ENCODE data around the gene KRT28. TPM values are rescaled to one million over a fixed set of nuclear protein-coding genes. Genes with fewer than 3 reads are reported as not detected.
A peak's percentile ranks its signal among the peaks of the same experiment; 100 is the strongest.

The KRT28 gene
- total RNA-seq, 3 donors from 2014 or later, result not detected

DNA sequence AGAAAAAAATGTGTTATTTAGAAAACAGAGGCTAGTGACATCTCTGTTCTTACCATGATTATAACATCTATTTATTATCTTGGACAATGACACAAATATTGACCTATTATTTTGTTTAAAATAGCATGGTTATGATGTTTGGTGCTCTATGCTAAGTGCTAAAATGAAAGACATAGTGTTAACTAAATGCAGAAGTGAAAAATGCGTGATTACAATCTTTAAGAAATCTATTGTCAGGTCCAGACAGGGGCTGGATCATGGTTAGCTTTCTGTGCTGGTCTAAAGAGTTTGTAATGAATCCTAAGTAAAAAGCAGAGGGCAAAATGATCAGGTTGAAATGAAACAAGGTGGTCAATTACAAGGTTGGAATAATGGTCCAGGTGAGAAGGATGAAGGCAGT is 622 bp upstream of the KRT28 start:
- no peak for ATAC-seq
- intact Hi-C loops (cut with DNase I, micrococcal nuclease), result loop anchor here in 1 of 2 donors (5.0 kb wide), 1 partner anchor 867 kb away; no protein-coding TSS in a partner anchor
- H3K4me1 ChIP-seq (ENCODE audit: low read depth), result no peaks in the 10 kb centered on the region
- no peak for DNase-seq
- no peak for TF ChIP-seq CTCF (IDR thresholded peaks at IDR 0.05)
- H3K36me3 ChIP-seq (ENCODE audit: low read depth), result no peaks in the 10 kb centered on the region
- H3K4me3 ChIP-seq, result no peak overlapping the region
- no peaks in the 10 kb centered on the region for H3K9me3 ChIP-seq

- H3K4me3 ChIP-seq, result no peak overlapping the region
- no peak for ATAC-seq
- no peaks in the 10 kb centered on the region for H3K36me3 ChIP-seq (ENCODE audit: low read depth)
- H3K9me3 ChIP-seq, result no peaks in the 10 kb centered on the region
- peak in 1 of 3 donors; percentile 51 for DNase-seq
- intact Hi-C loops (cut with DNase I, micrococcal nuclease), result no loop called here
- TF ChIP-seq CTCF (IDR thresholded peaks at IDR 0.05), result no peak
- no peaks in the 10 kb centered on the region for H3K4me1 ChIP-seq (ENCODE audit: low read depth)
These were observed 2.9 kb downstream of the KRT28 start for GRCh38 chr17:40796846-40797245.

DNA sequence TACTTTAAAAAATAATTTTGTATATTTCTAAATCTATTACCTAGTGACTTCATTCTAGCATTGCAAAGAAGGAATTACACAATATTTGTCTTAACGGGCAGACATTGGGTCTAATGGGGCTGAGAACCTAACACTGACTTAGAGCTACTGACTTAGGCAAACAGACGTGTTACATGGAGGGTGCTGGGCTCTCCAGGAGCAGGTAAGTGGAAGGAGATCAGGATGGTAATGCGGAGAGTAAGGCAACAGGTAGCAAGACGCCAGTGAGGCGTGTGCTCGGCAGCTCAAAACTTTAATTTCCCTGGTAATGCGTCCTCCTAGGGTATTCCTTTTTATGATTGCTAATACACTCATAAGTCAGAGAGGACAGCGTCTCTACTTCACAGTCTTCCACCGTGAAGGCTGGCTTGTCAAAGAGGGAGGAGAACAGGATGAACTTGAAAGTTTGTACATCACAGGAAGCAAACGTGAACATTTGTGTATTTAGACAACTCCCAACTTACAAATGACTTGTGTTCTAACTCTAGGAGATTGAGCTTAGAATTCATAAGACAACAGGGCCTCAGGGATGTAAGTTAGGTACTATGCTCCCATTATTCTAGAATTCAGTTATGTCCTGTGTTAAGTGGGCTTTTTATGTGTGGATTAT is 4.6 kb downstream of the KRT28 start:
- Histone ChIP-seq H3K9me3 (no peaks in the 10 kb centered on the region), H3K4me3 (no peak overlapping the region), H3K4me1 (ENCODE audit: low read depth) (no peaks in the 10 kb centered on the region), H3K36me3 (ENCODE audit: low read depth) (no peaks in the 10 kb centered on the region)
- TF ChIP-seq CTCF (IDR thresholded peaks at IDR 0.05), result no peak
- ATAC-seq (no peak), DNase-seq (no peak)
- intact Hi-C loops (cut with DNase I, micrococcal nuclease), result no loop called here

GRCh38 chr17:40794466-40794865 is 5.3 kb downstream of the KRT28 start:
- no peak for DNase-seq
- intact Hi-C loops (cut with DNase I, micrococcal nuclease), result loop anchor here in 1 of 2 donors (5.0 kb wide), 1 partner anchor 177 kb away; no protein-coding TSS in a partner anchor
- ATAC-seq, result no peak
- no peak overlapping the region for H3K4me3 ChIP-seq
- TF ChIP-seq CTCF (IDR thresholded peaks at IDR 0.05), result no peak
- H3K36me3 ChIP-seq (ENCODE audit: low read depth), result no peaks in the 10 kb centered on the region
- no peaks in the 10 kb centered on the region for H3K9me3 ChIP-seq
- H3K4me1 ChIP-seq (ENCODE audit: low read depth), result no peaks in the 10 kb centered on the region

GRCh38 chr17:40793832-40794231 is 5.9 kb downstream of the KRT28 start:
- intact Hi-C loops (cut with DNase I, micrococcal nuclease), result loop anchor here in 1 of 2 donors (5.0 kb wide), 1 partner anchor 177 kb away; no protein-coding TSS in a partner anchor
- DNase-seq (no peak), ATAC-seq (no peak)
- H3K9me3 ChIP-seq, result no peaks in the 10 kb centered on the region
- TF ChIP-seq CTCF (IDR thresholded peaks at IDR 0.05), result no peak
- H3K4me1 ChIP-seq (ENCODE audit: low read depth), result no peaks in the 10 kb centered on the region
- H3K4me3 ChIP-seq, result no peak overlapping the region
- no peaks in the 10 kb centered on the region for H3K36me3 ChIP-seq (ENCODE audit: low read depth)

All from mucosa of descending colon (tissue), 3 donors.